IMR-90 (cell line): ENCODE measurements around the gene P2RX7.

Experiments used
- BHLHE40 ChIP-seq: fragments of 150-350 bp; IDR thresholded peaks from 2 replicates; pipeline ENCODE4 v1.6.1; 2016; ENCODE audit warnings: mild to moderate bottlenecking, low read depth, low read length
- CTCF ChIP-seq: conservative IDR thresholded peaks from 2 replicates; pipeline ENCODE4 v1.5.1; 2012; ENCODE audit warnings: mild to moderate bottlenecking, low read depth, low read length, improper control_type of control experiment
- MAZ ChIP-seq: IDR thresholded peaks from 2 replicates; pipeline ENCODE4 v1.6.1; 2012; ENCODE audit warnings: low read depth, mild to moderate bottlenecking, low read length, improper control_type of control experiment, moderate library complexity, borderline replicate concordance
- NFE2L2 ChIP-seq: fragments of 150-350 bp; IDR thresholded peaks from 2 replicates; pipeline ENCODE4 v1.6.1; 2016; ENCODE audit warnings: low read depth, mild to moderate bottlenecking, low read length
- POLR2A ChIP-seq: IDR thresholded peaks from 2 replicates; pipeline ENCODE4 v1.6.1; 2012; ENCODE audit warnings: mild to moderate bottlenecking, low read depth, low read length
- RAD21 ChIP-seq: IDR thresholded peaks from 2 replicates; pipeline ENCODE4 v1.6.1; 2012; ENCODE audit warnings: low read length, improper control_type of control experiment

GRCh38 chr12:121167232-121167820, 34.6 kb downstream of the P2RX7 start:
- no peak for TF ChIP-seq CTCF
- TF ChIP-seq MAZ, result no peak
- no peak for TF ChIP-seq POLR2A
- no peak for TF ChIP-seq NFE2L2
- TF ChIP-seq RAD21, result no peak
- TF ChIP-seq BHLHE40, result no peak
